NK-92 (cell line): ENCODE measurements around the gene ITM2C.

Experiments
- DNase-seq: peaks from one replicate; lab custom pipeline; 2025; ENCODE audit not compliant: unreplicated experiment; lab: John Stamatoyannopoulos, UW

ITM2C gene

GRCh38 chr2:230872968-230873660 lies 8.4 kb downstream of the ITM2C start:
- no peak for DNase-seq

- no peak for DNase-seq
These were observed 9.1 kb downstream of the ITM2C start for GRCh38 chr2:230873661-230874401.

GRCh38 chr2:230874456-230874855 lies 9.7 kb downstream of the ITM2C start:
- no peak for DNase-seq

GRCh38 chr2:230874876-230875275 lies 10.1 kb downstream of the ITM2C start:
- no peak for DNase-seq

- no peak for DNase-seq
These were observed 10.9 kb downstream of the ITM2C start for GRCh38 chr2:230875347-230876315.

GRCh38 chr2:230877116-230877758 lies 12.5 kb downstream of the ITM2C start:
- DNase-seq = no peak

GRCh38 chr2:230877759-230878598 lies 13.2 kb downstream of the ITM2C start:
- no peak for DNase-seq

GRCh38 chr2:230878599-230879188 lies 14.0 kb downstream of the ITM2C start:
- DNase-seq = no peak

- no peak for DNase-seq
These were observed 14.6 kb downstream of the ITM2C start for GRCh38 chr2:230879271-230879882.

- no peak for DNase-seq
These were observed 15.1 kb downstream of the ITM2C start for GRCh38 chr2:230879891-230880290.

GRCh38 chr2:230881840-230882239 lies 17.1 kb downstream of the ITM2C start:
- DNase-seq = no peak

- DNase-seq = no peak
These were observed 20.9 kb downstream of the ITM2C start for GRCh38 chr2:230885463-230886130.

- DNase-seq = no peak
These were observed 21.5 kb downstream of the ITM2C start for GRCh38 chr2:230886206-230886605.

GRCh38 chr2:230886671-230887071 lies 21.9 kb downstream of the ITM2C start:
- DNase-seq = no peak

GRCh38 chr2:230887342-230887741 lies 22.6 kb downstream of the ITM2C start:
- DNase-seq = no peak

GRCh38 chr2:230888824-230889400 lies 24.2 kb downstream of the ITM2C start:
- DNase-seq = no peak

- DNase-seq = no peak
These were observed 25.3 kb downstream of the ITM2C start for GRCh38 chr2:230889911-230890601.

GRCh38 chr2:230890646-230891045 lies 25.9 kb downstream of the ITM2C start:
- DNase-seq = no peak
